HG02852 (cell line): ENCODE results near the gene CXCL14.

Source experiments
- ATAC-seq: cut with Tn5 transposase; IDR thresholded peaks from one replicate; pipeline ENCODE4 v1.9.1; 2021; ENCODE audit warnings: mild to moderate bottlenecking, moderate library complexity; ENCODE audit not compliant: unreplicated experiment

The CXCL14 gene, protein sequence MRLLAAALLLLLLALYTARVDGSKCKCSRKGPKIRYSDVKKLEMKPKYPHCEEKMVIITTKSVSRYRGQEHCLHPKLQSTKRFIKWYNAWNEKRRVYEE

DNA sequence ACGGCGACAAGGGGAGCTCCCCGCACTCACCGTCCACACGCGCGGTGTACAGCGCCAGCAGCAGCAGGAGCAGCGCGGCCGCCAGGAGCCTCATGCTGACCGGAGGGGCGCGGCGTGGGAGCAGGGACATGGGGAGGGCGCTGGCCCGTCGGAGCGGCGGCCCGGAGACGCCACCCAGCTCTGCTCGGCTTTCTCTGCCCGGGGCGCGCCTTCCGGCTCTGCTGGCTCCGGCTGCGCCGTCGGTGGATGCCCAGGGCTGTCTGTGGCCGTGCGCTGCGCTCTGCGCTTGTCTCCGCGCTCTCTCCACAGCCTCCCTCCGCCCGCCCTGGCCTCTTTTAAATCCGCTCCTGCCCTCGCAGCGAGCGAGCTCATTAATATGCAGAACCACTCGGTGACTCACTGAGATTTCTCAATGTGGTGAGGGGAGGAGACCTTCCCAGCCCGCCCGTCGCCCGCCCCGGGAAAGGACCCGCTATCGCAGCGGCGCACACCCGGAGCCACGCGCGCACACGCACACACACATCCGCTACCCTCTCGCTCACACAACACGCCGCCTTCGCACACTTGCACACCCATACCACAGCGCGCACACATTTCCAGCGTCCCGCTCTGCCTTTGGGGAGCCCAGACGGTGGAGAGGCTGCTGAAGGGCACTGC is at the start of gene CXCL14:
Gene CXCL14, minus strand, starts transcription at position 307 of the 657 bp plus-strand sequence. Its CDS starts 213 bp downstream, at position 94.
- no peak for ATAC-seq

DNA sequence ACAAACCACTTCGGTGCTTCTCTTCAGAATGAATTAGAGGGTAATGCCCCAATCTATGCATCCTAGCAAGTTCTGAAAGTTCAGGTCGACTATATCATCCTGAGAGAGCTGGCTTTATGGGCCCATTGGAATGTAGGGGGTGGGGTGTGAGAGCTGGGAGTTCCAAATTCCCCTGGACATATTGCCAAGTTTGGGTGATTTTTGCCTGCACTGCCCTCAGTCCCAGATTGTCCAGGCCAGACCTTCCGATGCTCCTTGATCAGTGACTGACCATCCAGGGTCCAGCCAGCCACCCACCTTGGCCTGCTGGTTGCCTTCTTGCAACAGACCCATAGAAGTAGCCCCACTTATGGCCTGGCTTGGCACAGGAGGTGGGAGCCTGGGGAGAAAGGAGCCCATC is 47.8 kb upstream of the CXCL14 start:
- ATAC-seq = no peak

DNA sequence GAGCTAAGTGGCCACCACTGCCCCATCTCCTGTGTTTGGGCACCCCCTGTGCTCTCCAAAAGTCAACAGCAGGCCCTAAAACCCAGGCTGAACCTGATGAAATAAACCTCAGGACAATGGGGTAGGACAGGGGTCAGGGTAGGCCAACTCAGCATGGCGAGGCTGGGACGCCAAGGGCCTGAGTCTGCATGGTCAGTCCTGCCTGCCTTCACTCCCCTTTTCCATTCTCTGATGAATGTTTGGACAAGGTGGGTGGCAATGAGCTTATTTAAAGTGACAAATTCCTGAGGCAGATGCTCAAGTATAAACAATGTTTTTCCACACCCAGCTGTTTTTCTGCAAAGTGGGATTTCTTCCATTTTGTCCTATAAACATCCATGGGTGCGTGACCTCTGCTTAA is 47.2 kb upstream of the CXCL14 start:
- no peak for ATAC-seq

DNA sequence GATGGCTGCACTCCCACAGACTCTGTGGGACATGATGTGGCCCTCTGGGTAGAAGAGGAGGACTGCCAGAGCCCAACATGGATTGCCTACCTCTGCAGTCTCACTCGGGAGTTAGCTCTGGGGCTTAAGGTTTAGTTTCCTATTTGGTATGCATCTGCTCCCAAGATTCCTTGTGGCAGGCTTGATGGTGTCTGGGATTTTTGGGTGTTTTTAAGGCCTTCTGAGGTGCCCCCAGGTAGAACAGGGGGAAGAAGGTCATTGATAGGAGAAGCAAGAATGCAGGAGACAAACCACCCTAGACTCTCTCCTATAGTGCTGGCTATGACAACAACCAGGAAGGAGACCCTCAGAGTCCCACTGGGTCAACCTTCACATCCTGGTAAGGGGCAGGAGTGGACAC is 46.7 kb upstream of the CXCL14 start:
- ATAC-seq = no peak

DNA sequence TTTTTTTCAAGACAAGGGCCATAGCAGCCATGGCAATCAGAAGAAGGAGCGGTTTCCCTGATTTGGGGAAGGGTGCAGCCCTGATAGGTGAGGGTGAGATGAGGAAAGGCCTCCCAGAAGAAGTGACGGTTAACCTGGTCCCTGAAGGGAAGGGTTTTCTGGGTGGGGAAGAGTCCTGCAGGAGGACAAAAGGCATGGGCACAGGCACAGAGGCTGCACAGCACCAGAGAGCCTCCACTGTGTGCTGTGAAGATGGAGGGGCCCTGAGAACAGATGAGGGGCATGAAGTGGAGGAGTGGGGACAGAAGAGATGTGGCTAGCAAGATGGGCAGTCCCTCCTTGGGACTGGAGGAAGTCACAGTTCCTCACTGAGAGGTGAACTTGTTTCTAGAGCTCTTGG is 46.3 kb upstream of the CXCL14 start:
- ATAC-seq = no peak

DNA sequence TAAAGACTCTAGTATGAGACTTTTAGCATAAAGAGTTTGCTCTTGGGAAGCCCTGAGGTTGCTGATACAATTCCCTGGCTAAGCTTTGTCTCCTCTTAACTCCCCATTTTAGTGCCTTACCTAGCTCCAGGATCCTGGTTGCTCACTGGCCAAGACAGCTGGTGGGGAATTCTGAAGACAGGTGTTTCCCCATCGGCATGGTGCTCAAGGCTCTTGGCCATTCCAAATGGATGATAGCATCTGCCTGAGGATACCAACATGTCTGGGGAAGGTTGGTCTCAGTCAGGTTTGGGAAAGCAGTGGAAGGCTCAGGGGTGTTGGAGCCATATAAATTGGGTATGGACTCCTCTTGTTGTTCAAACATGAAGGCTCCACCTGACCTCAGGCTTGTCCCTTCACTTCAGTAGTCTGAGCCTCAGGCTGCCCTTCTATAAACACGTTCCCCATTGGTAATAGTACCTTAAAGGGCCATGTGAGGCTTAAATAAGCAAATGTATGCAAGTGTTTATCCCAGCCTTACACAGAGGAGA is 44.5 kb upstream of the CXCL14 start:
- ATAC-seq = no peak

DNA sequence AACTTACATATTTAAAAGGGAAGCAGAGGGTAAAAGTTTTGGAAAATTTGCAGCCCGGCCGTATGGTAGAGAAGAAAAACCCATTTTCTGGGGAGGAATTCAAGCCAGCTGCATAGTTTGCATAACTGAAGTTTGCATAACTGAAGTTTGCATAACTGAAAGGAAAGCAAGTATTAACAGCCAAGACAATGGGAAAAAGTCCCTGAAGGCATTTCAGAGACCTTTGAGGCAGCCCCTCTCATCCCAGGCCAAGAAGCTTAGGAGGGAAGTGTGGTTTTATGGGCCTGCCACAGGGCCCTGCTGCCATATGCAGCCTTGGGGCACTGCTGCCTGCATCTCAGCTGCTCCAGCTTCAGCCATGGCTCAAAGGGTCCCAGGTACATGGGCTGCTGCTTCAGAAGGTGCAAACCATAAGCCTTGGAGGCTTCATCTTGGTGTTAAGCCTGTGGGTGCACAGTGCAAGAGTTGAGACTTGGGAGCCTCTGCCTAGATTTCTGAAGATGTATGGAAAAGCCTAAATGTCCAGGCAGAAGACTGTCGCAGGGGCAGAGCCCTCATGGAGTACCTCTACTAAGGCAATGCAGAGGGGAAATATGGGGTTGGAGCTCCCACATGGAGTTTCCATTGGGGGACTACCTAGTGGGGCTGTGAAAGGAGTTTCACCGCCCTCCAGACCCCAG is 36.9 kb upstream of the CXCL14 start:
- no peak for ATAC-seq

DNA sequence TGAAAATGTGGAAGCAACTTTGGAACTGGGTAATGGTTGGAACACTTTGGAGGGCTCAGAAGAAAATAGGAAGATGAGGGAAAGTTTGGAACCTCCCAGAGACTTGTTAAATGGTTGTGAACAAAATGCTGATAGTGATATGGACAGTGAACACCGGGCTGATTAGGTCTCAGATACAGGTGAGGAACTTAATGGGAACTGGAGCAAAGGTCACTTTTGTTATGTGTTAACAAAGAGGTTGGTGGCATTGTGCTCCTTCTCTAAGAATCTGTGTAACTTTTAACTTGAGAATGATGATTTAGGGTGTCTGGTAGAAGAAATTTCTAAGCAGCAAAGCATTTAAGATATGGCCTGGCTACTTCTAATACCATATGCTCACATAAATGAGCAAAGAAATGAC is 36.4 kb upstream of the CXCL14 start:
- no peak for ATAC-seq

DNA sequence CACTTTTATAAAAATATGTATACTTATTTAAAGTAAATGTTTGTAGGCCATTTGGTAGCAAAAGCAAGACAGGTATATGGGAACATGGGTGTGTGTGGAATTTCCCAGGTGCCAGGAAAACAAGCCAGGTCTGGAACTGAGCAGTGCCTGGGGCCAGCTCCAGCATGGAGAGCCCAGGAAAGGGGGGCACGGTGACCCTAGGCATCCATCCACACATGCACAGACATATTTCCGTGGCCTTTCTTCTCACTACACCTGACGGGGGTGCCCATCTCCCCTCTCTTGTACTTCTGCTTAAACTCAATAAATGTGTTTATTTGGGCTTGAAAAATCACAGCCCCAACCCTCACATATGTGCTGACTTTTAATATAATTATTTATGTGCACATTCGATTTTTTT is 31.2 kb upstream of the CXCL14 start:
- ATAC-seq = no peak

DNA sequence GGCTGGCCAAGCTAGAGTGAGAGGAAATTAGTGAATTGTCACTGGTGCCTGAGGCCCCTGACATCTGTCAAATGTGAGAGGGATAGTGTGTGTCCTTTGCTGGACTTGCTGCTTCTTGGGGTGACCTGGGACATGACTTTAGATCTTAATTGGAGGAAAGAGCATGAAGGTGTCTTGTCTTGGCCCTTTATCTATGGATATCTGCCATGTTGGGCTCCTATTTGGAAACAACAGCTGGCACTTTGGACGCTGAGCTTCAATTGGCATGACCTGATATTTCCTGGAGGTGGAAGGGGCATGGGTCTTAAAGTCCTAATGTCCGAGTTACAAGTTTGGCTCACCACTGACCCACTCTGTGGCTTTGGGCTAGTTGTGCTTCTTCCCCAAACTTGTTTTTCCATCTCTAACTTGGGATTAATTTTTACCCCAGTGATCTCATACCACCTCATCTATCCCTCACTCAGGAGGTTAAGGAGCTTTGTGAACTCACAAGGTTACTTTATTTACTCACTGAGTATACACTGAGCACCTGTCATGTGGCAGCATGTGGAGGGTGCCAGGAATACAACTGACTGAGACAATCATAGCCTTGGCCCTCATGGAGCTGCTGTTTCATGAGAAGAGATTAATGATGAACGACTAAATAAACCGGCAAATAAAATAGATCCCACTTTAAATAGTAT is 30.1 kb upstream of the CXCL14 start:
- ATAC-seq = no peak

DNA sequence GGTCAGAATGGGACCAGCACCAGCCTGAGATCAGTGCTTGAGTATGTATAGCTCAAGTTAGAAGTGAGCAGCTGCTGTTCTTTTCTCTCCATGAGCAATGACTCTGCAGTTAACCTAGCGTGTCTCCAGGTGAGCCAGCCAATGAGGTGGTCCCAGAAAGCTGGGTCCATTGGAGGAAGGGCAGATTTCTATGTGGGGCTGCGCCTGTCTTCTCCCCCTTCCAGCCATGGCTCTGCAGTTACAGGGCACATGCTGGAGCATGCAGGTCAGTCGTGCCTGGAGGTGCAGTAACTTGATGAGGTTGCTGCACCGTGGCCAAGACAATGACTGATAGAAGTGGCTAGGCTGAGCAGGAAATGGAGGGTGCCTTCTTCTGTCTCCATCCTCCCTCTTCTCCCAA is 29.6 kb upstream of the CXCL14 start:
- ATAC-seq = no peak

DNA sequence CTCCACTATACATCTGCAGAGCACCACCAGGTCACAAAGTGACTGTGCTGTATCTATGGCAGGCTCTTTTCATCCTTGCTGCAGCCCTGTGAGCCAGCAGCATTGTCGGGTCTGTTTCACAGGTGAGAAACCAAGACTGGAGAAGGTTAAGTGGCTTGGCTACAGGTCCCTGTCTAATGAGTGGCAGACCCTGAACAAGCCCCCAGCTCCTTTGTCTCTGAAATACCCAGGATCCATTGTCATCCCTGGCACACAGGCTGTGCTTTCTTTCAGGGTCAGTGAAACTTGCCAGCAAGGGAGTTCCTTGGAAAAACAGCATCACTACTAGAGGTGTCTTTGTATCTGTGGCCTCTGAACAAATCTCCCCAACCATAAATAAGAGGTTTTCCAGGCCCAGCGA is 27.6 kb upstream of the CXCL14 start:
- ATAC-seq = no peak

DNA sequence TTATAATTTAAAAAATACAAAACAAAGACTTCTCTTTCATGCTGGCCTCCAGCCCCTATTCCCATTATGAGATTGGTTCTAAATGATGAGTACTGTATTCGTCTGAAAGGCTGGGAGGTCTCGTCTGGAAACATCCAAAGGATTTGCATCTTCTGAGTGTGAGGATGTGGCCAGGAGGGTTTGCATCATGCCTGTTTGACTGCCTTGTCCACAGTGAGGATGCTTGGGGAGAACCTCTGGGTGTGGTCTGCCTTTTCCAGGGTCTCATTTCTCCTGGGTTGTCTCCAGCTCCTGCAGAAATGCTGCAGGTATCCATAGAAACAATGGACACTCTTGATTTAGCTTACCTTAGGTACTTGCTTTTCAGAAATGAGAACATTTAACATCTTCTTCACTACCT is 26.4 kb upstream of the CXCL14 start:
- ATAC-seq = no peak

DNA sequence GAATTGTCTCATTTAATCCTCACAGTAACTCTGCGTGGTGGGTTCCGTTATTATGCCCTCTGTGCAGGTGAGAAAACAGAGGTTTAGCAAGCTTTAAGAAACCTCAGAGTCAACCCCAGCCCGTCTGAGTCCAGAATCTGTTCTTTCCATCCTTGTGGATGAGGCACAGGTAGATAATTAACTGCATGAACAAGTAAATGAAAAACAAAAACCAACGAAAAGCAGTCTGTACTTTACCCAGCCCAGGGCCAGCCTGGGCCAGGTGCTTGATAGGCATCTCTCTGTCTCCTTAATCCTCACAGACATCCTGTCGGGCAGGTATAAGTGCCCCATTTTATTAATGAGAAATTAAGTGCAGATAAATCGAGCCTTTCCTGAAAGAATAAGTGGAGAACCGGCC is 25.3 kb upstream of the CXCL14 start:
- ATAC-seq = no peak

DNA sequence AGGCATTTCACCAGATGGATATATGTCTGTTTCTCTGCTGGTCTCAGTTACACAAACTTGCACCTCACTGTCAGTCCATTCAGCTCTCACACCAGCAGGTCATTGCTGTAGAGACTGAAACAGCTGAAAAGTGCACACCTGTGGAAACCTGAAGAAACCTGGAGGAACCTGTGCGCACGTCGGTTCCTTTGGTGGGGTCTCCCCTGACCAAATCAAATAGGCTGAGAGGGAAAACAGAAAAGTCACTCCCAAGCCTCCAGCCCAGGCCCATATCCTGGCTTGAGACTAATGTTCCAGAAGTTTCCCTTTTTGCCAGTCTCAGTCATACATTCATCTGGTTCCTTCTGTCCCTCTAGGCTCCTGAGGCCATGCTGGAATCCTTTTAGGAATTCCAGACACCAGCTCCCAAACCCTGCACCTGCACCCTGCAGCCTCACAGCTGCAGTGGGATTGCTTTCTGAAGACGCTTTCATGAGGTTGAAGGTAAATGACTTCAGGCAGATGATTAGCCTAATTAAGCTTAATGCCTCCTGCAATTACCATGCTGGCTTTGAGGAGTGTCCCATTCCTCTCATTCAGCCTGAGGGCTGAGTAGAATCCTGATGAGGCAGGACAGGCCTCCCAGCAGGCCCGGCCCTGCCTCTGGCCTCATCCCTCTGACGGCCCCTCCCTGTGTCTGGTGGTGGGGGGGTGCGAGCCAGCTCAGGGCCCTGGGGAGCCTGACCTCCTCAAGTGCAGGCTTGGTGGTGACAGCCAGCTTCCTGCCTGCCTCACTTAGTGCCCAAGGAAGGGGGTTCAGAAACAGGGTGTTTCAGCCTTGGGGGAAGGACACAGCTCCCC is 24.3 kb upstream of the CXCL14 start:
- no peak for ATAC-seq

DNA sequence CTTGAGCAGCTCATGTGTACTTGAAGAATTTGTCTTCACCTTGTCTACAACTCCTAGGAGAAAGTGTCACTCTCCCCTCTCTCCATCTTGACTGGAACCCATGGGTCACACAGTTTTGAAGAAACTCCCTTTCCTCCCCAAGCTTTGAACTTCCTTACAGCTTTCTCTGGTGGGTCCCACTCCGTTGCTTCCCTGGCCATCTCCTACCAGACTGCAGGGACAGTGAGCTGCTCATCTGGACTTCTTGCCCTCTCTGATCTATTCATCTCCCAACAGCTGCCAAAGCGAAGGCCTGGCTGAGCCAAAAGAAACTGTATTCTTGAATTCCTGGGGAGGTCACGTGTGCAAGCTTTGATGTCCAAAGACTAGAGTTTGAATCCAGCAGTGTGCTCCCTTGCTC is 22.7 kb upstream of the CXCL14 start:
- no peak for ATAC-seq

DNA sequence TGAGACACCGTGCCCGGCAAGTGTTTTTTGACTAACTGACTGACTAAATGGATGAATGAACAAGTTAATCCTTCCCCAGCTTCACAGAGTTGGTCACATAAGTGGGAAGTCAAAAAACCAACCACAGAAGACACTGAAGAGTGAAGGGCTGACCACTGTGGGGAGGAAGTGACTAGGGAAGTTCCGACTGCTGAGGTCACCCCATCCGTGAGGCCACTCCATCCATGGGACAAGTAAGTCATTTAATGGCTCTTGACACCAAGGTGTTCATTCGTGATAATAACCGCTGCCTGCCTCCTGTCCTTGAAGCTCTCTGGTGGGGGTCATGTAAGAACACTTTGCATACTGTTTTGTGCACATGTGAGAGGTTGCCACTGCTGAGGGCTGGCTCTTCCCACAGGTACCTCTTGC is 22.2 kb upstream of the CXCL14 start:
- ATAC-seq = no peak

DNA sequence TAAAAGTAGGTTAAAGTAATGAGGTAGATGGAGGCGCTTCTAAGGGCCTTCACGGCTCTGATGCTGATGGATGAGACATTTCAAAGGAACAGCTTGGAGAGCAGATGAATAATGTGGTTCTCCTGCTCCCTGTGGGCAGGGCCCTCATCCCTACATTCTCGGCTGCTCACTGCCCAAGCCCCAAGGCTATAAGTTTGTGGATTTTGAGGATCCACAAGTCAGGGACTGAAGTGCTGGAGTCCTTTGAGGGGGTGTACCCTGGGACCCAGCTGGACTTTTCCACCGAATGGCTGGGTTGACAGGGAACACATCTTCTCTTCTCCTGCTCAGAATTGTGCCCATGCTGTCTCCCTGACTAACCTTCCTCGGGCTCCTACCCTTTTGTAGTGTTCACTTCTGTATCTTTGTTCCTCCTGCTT is 21.4 kb upstream of the CXCL14 start:
- no peak for ATAC-seq

DNA sequence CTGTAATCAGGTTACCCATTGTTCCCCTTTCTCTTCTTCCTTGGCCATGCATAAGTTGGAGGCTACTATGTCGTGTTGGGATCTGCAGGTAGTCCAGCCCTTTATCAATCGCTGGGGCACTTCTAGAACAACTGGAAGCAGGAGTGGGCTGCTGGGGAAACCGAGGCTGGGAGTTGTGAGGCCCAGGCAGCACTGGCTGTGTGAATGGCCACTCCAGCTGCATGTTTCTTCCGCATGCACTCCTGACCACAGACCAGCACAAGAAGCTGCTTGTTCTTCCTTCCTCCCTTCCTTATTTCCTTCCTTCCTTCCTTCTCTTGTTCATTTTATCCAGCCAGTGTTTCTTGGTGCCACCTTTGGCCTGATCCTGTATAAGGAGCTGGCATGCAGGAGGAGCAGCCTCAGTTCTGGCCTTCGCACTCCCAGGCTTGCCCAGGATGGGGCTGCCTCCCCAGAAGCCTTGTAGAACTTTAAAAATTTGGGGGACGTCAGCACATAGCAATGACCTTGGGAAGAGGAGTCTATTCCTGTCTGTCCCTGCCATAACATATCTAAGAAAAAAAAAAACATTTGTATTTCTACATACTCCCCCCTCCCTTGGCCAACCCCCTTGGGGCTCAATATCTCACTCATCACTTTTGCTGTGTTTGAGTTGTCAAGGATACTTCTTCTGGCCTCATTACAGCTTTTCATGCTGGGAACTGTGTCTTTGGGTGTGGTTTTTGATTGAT is 20.8 kb upstream of the CXCL14 start:
- ATAC-seq = no peak

DNA sequence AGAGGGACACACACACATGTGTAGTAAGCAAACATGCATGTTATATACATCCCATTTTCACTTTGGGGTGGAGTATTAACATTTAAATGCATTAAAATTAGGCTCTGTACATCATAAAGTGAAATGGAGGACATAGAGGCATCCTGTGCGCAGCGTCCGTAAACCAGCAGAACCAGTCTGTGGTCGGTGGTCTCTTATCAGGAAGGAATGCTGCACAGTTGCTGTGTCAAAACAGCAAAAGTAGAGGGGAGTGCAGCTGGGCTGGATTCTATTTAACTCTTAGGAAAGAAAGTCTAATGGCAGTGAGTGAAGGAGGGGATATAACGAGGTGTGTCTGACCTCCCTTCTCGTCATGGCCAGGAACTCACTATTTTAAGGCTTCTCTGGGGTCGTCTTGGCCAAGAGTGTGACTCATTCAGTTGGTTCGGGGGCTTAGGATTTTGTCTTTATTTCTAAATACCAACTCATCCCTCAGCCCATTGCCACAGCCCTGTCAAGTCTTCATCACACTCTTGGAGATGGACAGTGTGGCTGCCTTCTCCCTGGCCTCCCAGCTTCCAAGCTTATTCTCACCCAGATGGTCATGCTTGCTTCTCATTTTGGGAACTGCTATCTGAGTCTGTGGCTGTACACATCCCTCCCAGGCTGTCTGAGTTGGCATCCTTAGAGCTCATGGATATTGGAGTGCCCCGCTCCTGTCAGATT is 20.1 kb upstream of the CXCL14 start:
- no peak for ATAC-seq
